GM12878 (cell line): ENCODE results near the gene NUP210L. TPM values are rescaled to one million over a fixed set of nuclear protein-coding genes. Genes with fewer than 3 reads are reported as not detected.

ENCODE experiments used
- ATAC-seq: fragments of 200-7000 bp; cut with Tn5 transposase; 3 replicates; pipeline ENCODE4 v1.9.1; 2020; ENCODE audit warnings: mild to moderate bottlenecking, moderate library complexity
- BruUV-seq: library from RNA; stranded (reverse); fragments of 400-500 nt; replicated peaks from 2 replicates; lab custom pipeline; 2021; lab: Mats Ljungman, UMichigan
- CTCF ChIA-PET: fragments of 300-600 bp; sonication (Branson Sonifier 250); formaldehyde crosslinking; extraction: SDS; loops from one replicate; lab custom pipeline; 2021; ENCODE audit warnings: inconsistent platforms; lab: Yijun Ruan, JAX
- POLR2A ChIA-PET: fragments of 350-600 bp; formaldehyde crosslinking; extraction: SDS; loops from one replicate; lab custom pipeline; 2021; ENCODE audit warnings: inconsistent platforms; lab: Charles Lee
- RAD21 ChIA-PET: fragments of 300-600 bp; sonication (Branson Sonifier 250); formaldehyde crosslinking; loops from one replicate; lab custom pipeline; 2023; ENCODE audit warnings: antibody characterized with exemption; ENCODE audit not compliant: unreplicated experiment; lab: Charles Lee
- SMC1A ChIA-PET: fragments of 300-600 bp; sonication (Branson Sonifier 250); formaldehyde crosslinking; loops from one replicate; lab custom pipeline; 2023; ENCODE audit not compliant: unreplicated experiment, uncharacterized antibody; lab: Charles Lee
- DNase-seq: peaks from one replicate; pipeline ENCODE4 v3.0.0-alpha.2; 2011; ENCODE audit warnings: low read depth, low spot score
- FAIRE-seq: peaks from 3 replicates; lab custom pipeline; 2011; peaks lifted over from hg19 to GRCh38; lab: Jason Lieb, UNC
- H2AFZ ChIP-seq: 2 replicates; pipeline ENCODE4 v1.6.0; 2011; ENCODE audit warnings: low read depth, low read length, control low read depth; ENCODE audit not compliant: control insufficient read depth
- H3K27ac ChIP-seq: 2 replicates; pipeline ENCODE4 v1.5.1; 2011; ENCODE audit warnings: control low read depth; ENCODE audit not compliant: control insufficient read depth, insufficient read depth
- H3K27me3 ChIP-seq, 2 experiments: replicated peaks in 1 of 2; 2 replicates each; pipeline versions ENCODE4 v1.6.0 to v1.6.1; 2011; ENCODE audit warnings: low read length in 1 of 2; ENCODE audit not compliant: control insufficient read depth in 2 of 2, insufficient read depth in 2 of 2
- H3K36me3 ChIP-seq, 2 experiments: 2 replicates each; pipeline ENCODE4 v1.5.1; 2011; ENCODE audit warnings: low read length in 1 of 2; ENCODE audit not compliant: control insufficient read depth in 2 of 2, insufficient read depth in 2 of 2
- H3K4me1 ChIP-seq: 2 replicates; pipeline ENCODE4 v1.6.1; 2011; ENCODE audit warnings: mild to moderate bottlenecking, low read length, moderate library complexity, mixed read lengths; ENCODE audit not compliant: control insufficient read depth, insufficient read depth
- H3K4me2 ChIP-seq: 2 replicates; pipeline ENCODE4 v1.6.0; 2011; ENCODE audit warnings: control low read depth; ENCODE audit not compliant: control insufficient read depth, insufficient read depth
- H3K4me3 ChIP-seq: fragments of 200-600 bp; sonication (generic); 2 replicates; pipeline ENCODE4 v1.5.1; 2016
- H3K79me2 ChIP-seq: 2 replicates; pipeline ENCODE4 v1.6.0; 2011; ENCODE audit warnings: low read length; ENCODE audit not compliant: control insufficient read depth, insufficient read depth
- H3K9ac ChIP-seq: 2 replicates; pipeline ENCODE4 v1.8.0; 2011; ENCODE audit warnings: low read length, control low read depth, mixed read lengths; ENCODE audit not compliant: control insufficient read depth, insufficient read depth
- H3K9me3 ChIP-seq: replicated peaks from 3 replicates; pipeline ENCODE4 v1.5.1; 2011; ENCODE audit warnings: mild to moderate bottlenecking, low read length; ENCODE audit not compliant: control insufficient read depth, insufficient read depth
- H4K20me1 ChIP-seq: 2 replicates; pipeline ENCODE4 v1.6.0; 2011; ENCODE audit not compliant: control insufficient read depth, insufficient read depth
- MXI1 ChIP-seq: fragments of 150-350 bp; IDR thresholded peaks from 2 replicates; pipeline ENCODE4 v1.6.1; 2011; ENCODE audit warnings: low read depth, mild to moderate bottlenecking, inconsistent platforms, low read length, improper control_type of control experiment
- SMAD5 ChIP-seq: IDR thresholded peaks from 2 replicates; pipeline ENCODE4 v1.6.1; 2016; ENCODE audit warnings: antibody characterized with exemption, low read depth
- ZNF592 ChIP-seq: fragments of 450-650 bp; IDR thresholded peaks from 2 replicates; pipeline ENCODE4 v1.6.1; 2017; ENCODE audit warnings: mild to moderate bottlenecking, moderate library complexity
- WGBS: methylation state at CpG from one replicate; pipeline ENCODE4 v1.1.6; 2016; ENCODE audit warnings: low lambda C conversion rate; ENCODE audit not compliant: insufficient replicate concordance, insufficient coverage; ENCODE audit errors: missing lambda C conversion rate; 5-methylcytosine and 5-hydroxymethylcytosine counted together
- in situ Hi-C: fragments of 300-500 bp; cut with MboI; formaldehyde crosslinking; loops from 9 replicates; pipeline ENCODE4 v1.14.3; 2018; ENCODE audit warnings: mixed read lengths
- intact Hi-C: fragments of 100-400 bp; cut with micrococcal nuclease; formaldehyde crosslinking; loops from one replicate; pipeline ENCODE4 v1.14.2; 2022; ENCODE audit not compliant: unreplicated experiment
- polyA plus RNA-seq, 11 experiments: library from polyadenylated mRNA; depleted of rRNA in 4 of 11; unstranded in 6 of 11; stranded (reverse) in 5 of 11; fragments of >200 nt; fragmentation: Nextera tagmentation in 4 of 11; fragmentation: Illumina TruSeq in 1 of 11; extraction: Ambion mirVana in 4 of 11; extraction: Trizol in 1 of 11; gene quantifications; 1 replicate in 1 of 11; 2 replicates in 10 of 11; pipeline versions ENCODE4 v1.2.1 to v1.2.3, GENCODE V29; 2011 to 2016; ENCODE audit warnings: inconsistent platforms in 2 of 11, missing spikeins in 2 of 11, low read depth in 1 of 11
- total RNA-seq, 4 experiments: library from RNA; depleted of rRNA in 3 of 4; stranded (reverse); fragments of >200 nt in 3 of 4; fragmentation: Illumina TruSeq in 1 of 4; extraction: Trizol in 1 of 4; gene quantifications; 2 replicates each; pipeline versions ENCODE4 v1.2.1 to v1.2.3, GENCODE V29; 2013 to 2021
- TF ChIP-seq, protein P1 (sequence below): IDR thresholded peaks from 2 replicates; pipeline ENCODE4 v1.6.1; 2012; ENCODE audit warnings: low read depth, low read length, improper control_type of control experiment

The NUP210L gene
- total and polyA plus RNA-seq, 10 of the 15 experiments (the other 5 are each of a cell fraction or from before 2014, with no cell fraction given): 0.04 to 0.08 (median 0.07) TPM; not detected in 7

DNA sequence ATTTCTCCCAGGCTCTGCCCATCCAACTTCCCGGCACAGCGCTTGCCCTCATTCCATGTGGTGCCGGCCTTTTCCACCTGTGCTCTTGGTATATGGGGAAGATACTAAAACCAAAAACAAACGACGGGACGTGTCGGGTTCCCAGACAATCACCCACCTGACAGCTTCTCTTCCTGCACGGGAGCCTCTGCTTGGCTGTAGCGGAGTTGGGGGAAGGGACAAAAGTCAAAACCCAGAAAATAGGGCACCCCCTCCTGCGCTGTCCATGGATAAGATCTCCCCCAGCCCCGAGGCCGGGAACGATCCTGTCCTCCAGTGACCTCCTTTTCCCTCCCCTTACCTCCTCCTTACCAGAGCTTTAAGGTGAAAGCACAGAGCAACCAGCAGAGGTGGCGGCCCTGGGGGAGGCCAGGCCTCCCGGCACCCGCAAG is 178.0 kb downstream of the NUP210L start:
- H2AFZ ChIP-seq: peak overlapping the region; percentile 44
- ATAC-seq: peak; percentile 20; the same call in 2 of the 3 replicates

DNA sequence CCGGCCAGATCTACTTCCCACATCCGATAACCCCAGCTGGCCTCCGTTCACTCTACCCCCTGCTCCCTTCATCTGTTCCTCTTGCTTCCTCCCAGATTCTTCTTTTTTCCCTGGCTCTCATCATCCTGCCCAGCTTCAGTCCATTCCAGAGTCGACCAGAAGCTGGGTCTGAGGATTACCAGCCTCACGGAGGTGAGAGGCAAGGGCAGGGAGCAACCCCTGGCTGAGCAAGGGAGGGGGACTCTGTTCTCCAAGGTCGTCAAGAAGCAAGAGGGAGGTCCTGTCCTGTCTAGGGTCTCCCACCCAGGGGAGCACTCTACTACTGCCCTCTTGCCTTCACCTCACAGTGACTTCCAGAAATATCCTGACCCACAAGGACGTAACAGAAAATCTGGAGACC is 181.3 kb downstream of the NUP210L start:
- 84% methylated on average over 7 of the region's 7 CpGs for WGBS
- Histone ChIP-seq H3K9ac (no peak overlapping the region), H3K79me2 (peaks cover 22% of the 10 kb centered on the region), H3K27ac (no peak overlapping the region), H3K27me3 (no peaks in the 10 kb centered on the region), H3K36me3 (peaks cover 8 to 16% of the 10 kb centered on the region in 2 experiments), H3K4me2 (no peak overlapping the region), H2AFZ (no peak overlapping the region), H3K9me3 (no peaks in the 10 kb centered on the region), H3K4me3 (no peak overlapping the region), H3K4me1 (peaks cover 14% of the 10 kb centered on the region), H4K20me1 (no peaks in the 10 kb centered on the region)
- TF ChIP-seq SMAD5 (0 out of 2 replicates have a peak, but pooled peaks have one; percentile 7), ZNF592 (no peak)
- ChIA-PET POLR2A (interaction anchor here (2.4 kb wide), 1 partner anchor 11 kb away, joined by 9 read pairs; the partner anchor contains the start of gene SLC39A1), CTCF (interaction anchor here (0.7 to 1.4 kb wide), 2 partner anchors 10 to 13 kb away, joined by 3 to 4 read pairs; partner anchors contain the start of genes RAB13 and SLC39A1), RAD21 (no interaction called here), SMC1A (interaction anchor here (1.3 kb wide), 1 partner anchor 18 kb away, joined by 4 read pairs; no protein-coding TSS in a partner anchor)
- in situ Hi-C loops (no loop called here), intact Hi-C loops (no loop called here)
- ATAC-seq: no peak
- BruUV-seq: no TSS peak
- no peak for FAIRE-seq
- no peak for DNase-seq

More for the DNA sequence above, 178.0 kb downstream of the NUP210L start:
- in situ Hi-C loops: no loop called here
- H3K9ac ChIP-seq: peak overlapping the region; percentile 88
- H3K79me2 ChIP-seq: peaks cover 22% of the 10 kb centered on the region
- WGBS: 0% methylated on average over 16 of the region's 16 CpGs
- peak overlapping the region; percentile 91 for H3K4me2 ChIP-seq
- no peaks in the 10 kb centered on the region for H3K27me3 ChIP-seq
- FAIRE-seq (no peak), DNase-seq (no peak)
- ChIA-PET SMC1A (interaction anchor here (0.9 to 5.0 kb wide), 9 partner anchors 10 to 187 kb away, joined by 3 to 82 read pairs (median 4); partner anchors contain the start of genes CREB3L4, DENND4B, RAB13 and RPS27), RAD21 (interaction anchor here (1.0 to 4.0 kb wide), 10 partner anchors 10 to 343 kb away, joined by 3 to 42 read pairs (median 5); partner anchors contain the start of genes CHTOP, CREB3L4, DENND4B and GATAD2B), POLR2A (interaction anchor here (0.7 to 5.3 kb wide), 11 partner anchors 10 to 181 kb away, joined by 3 to 132 read pairs (median 11); partner anchors contain the start of genes CREB3L4, CRTC2, DENND4B and GATAD2B), CTCF (interaction anchor here (1.0 to 6.6 kb wide), 10 partner anchors 10 to 466 kb away, joined by 3 to 62 read pairs (median 5); partner anchors contain the start of genes CREB3L4, RAB13, RPS27 and SLC39A1)
- peak overlapping the region; percentile 87 for H3K4me3 ChIP-seq
- peak overlapping the region; percentile 86 for H3K27ac ChIP-seq
- intact Hi-C loops: no loop called here
- H3K36me3 ChIP-seq: peaks cover 8 to 16% of the 10 kb centered on the region in 2 experiments
- no peaks in the 10 kb centered on the region for H3K9me3 ChIP-seq
- H3K4me1 ChIP-seq: peaks cover 8% of the 10 kb centered on the region
- no TSS peak for BruUV-seq
- no peaks in the 10 kb centered on the region for H4K20me1 ChIP-seq
- TF ChIP-seq, protein P1, sequence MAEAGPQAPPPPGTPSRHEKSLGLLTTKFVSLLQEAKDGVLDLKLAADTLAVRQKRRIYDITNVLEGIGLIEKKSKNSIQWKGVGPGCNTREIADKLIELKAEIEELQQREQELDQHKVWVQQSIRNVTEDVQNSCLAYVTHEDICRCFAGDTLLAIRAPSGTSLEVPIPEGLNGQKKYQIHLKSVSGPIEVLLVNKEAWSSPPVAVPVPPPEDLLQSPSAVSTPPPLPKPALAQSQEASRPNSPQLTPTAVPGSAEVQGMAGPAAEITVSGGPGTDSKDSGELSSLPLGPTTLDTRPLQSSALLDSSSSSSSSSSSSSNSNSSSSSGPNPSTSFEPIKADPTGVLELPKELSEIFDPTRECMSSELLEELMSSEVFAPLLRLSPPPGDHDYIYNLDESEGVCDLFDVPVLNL: no peak
- TF ChIP-seq MXI1: peak; percentile 27; the same call in 1 of the 2 replicates
